ENCODE results near the gene TMEM108.

The TMEM108 gene

DNA sequence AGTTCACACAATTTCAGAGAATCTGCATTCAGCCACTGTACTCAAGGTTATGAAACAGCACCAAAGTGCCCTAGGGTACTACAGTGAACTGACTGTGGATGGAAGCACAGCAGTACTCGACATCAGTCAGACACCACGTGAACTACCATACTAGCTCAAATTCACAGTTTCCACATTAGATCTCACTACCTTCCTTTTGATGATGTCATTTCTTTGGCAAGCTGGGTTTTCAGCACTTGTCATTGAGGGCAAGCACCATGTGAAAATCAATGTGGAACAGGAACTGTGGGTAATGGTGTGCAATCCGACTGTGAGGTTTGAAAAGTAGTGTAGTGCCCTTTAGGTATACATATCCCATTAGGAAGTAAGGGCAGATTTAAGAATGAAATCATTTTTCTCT is 251.1 kb downstream of the TMEM108 start:
- DNase-seq = no peak

DNA sequence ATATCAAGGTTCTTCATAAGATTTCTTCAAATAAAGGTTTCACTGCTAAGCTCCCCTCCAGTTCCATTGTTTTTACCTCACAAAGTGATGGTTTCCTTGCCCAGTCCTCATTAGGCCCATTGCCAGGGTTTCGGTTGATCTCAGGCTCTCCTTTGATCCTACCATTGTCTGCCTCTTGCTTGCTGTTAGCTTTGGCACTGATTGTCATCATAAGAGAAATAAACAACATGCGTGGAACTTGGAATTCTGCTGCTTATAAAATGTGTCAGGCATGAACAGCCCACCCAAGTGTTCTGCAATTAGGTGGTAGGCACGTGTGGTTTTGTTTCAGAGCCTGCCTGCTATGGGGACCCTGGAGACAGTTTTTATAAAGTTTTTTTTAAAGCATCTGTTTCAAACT is 254.1 kb downstream of the TMEM108 start:
- no peak for DNase-seq

DNA sequence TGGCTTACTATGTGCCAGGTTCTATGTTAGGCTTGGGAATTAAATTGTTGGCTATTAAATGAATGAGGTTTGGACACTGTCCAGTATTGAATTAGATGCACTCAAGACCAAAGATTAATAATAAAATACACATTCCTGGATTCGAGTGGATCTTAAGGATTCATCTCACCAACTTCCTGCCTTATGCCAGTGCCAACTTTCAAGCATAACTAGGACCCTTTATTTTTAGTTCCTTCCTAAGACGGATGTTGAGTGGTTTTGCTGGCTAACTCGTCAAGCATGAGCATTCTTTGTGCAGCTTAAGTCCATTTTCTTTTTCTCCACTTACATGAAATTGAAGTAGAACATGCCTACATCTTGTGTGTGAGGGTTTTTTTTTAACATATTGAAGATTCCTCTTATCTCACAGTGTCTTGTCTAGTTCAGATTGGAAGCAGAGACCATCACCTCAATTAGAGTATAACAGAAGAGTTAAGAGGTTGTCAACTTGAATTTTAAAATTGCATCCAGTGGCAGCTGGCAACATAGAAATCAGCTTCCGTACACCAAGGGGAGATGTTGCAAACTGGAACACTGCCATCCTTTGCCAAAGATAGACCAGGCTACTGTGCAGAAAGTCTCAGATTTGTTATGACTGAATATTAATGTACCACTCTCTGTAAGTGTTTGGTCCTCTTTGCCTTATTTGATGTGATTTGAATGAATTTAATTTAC is 255.4 kb downstream of the TMEM108 start:
- DNase-seq = no peak

DNA sequence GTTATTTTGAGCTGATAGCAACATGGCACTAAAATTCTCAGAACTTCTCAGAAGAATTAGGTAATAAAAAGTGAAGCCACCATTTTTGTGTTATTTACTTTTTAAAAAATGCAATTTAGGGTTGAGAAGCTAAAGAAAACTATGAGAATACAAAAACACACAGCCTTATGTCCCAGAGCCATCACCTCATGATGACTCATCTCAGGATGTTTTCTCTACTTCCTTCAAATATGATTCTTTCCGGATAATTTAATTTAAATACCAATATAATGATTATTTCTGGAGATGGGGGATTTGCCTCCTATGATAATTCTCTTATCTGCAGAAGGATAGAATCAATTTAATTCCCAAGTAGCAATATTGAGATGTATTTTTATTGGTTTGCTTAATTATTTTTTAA is 256.1 kb downstream of the TMEM108 start:
- DNase-seq = no peak

DNA sequence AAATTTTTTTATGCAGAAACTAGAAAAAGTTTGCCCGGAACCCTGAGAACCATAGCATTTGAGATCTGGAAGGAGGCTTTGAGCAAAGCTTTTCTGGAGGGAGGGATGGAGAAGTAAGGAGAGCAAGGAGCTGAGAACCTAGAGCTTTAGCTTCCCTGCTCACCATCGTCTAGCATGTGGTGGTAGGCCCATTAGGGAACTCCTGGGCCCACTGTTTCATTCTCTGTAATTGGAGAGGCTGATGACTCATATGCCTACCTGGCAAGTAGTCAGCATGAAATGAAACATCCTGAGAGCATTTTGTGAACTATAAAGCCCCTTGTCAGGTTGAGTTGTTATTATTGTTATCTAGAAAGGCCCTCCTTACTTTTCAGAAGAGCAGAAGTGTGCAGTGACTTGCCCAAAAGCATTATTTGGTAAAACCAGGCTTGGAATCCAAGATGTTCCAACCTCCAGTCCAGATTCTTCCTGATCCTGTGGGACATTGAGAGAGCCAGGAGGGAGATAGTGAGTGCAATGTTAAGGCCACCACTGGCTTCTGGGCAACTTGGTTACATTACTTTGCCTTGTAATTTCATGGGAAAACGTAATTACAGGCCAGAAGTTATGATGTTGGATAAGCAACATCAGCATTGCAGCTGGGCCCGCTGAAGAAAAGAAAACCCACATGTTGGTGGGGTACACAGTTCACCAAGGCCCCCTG is 257.2 kb downstream of the TMEM108 start:
- DNase-seq = no peak

DNA sequence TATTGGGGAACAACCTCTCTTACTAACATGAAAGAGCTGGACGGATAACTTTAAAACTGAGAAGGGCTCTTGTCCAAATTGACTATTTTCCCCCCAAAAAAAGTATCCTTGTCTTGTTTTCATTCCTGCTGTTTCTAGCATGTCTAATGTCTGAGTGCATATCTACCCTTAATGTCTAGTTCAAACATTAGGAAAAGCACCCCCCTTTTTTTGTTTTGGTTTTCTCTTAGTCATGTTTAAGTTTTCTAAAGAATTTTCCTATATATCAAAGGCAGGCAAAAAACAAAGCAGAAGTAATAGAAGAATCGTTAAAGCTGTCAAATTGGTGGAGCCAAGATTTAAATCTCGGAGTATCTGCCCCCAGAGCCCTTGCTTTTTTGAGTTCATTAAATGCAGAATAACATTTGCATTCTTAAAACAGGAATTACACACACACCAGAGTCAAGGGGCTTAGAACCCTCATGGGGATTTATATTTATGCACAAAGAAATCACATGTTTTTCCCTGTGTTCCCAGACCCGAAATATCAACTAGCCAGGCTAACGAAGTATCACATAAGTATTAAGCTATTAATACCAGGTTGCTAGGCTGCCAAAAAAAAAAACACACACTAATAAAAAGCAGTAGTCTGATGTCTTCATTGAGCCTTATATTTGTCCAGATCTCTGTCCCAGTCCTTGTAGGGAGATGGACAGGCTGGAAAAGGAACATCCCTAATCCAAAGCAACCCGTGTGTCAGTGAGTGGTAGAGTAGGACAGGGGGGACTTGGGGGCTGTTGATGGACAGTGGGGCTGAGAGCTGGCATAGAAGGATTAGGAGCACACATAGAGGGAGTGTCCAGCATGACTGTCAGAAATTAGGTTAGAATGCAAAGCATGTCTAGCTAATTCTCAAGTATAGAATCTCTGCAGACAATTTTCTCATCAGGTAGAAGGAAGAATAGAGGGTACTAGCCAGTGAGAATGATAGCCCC is 258.0 kb downstream of the TMEM108 start:
- peak; percentile 10 for DNase-seq

DNA sequence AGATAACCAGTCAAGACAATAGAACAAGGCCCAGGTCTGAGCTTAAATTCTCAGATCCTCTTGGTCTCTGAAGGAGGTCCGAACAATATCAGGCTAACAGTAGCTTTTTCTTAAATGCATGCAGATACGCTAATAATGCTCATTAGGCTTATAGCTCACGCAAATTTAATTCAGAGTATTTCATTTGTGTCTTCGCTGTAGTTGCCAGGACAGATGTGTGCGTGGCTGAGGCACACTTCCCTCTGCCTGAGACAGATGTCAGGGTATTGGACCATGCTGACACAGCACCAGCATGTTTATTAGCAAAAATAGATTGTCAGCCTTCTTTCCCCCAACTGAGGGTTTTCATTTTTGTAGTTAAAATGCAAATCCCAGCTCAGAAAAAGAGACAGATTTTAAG is 258.8 kb downstream of the TMEM108 start:
- no peak for DNase-seq

DNA sequence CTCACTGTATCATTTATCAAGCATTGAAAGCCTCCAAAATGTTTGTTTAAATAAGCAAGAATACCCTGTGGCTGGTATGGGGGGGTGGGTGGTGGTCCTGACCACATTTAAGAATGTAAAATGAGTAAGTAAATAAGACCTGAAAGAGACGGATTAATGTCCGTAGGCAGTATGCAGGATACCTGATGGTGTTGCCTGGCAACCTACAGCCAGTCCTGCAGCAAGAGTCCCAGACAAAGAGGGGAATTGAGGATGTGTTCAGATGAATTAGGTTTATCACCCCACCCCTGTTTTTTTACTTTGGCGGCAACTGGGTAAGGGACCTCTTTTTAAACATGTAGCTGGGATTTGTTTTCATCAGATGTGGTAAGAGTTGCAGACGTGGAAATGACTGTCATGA is 261.9 kb downstream of the TMEM108 start:
- peak; percentile 57 for DNase-seq

DNA sequence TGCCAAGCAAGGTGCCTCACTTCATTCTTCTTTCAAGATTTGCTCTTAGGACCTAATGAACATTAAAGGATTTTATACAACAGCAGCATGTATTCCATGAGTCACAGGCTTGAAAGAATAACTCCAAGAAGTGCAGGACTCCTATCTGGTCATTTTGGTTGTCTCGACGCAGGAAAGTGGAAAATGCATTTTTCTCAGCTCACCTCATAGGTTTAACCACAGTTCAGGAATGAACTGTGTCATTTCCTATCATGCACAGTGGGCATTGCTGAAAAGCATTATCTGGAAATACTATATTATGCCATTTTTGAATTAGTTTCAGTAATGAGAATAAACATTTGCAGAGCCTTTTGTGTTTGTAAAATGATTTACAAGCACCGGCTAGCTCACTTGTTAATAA is 263.0 kb downstream of the TMEM108 start:
- no peak for DNase-seq

DNA sequence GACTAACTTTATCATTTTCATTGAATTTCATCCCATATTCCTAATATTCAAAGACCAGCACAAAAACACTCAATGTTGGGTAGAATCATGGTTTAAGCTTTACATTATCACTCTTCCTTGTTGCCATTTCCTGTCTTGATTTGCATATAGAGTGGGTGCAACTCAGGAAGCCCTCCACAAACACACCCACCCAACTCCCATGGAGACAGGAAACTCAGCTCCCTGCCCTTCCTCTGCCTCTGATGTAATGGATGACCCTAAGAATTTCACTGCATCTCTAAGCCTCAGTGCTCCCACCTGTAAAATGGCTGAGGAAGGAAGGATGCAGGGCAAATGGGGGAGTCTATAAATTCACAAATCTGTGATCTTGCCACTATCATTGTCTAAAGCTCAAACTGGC is 263.5 kb downstream of the TMEM108 start:
- no peak for DNase-seq

DNA sequence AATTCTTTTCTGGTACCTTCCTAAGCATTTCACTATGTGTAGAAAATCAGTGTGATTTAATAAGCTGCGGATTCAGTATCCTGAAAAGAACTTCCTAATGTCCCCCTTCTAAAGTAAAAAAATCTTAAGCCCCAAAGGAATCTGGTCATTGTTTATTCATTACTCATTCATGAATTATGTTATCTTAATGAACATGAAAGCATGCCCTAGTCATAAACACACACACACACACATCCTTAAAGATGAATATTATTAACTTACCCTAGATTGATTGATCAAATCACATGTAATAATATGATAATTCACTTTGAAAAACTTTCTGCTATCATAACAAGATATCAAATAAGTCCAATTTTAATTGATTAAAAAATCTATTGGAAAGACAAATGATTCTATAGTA is 265.2 kb downstream of the TMEM108 start:
- no peak for DNase-seq

DNA sequence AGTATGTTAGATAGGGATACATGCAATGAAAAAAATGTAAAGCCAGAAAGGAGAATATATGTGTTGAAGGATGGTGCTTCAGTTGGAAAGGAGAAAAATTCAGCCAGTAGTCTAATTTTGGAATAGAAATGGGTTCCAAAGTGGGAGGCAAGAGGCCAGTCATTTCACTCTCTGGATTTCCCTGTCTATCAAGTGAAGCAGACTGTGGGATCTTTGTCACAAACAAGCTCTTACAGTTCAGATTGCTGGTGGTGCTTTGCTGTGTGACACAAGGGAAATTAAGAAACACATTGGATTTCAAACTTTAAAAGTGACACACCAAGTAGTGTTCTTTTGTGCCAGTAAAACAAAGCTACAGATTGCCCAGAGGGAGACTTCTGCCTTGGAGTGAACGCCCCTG is 279.7 kb downstream of the TMEM108 start:
- DNase-seq = no peak

DNA sequence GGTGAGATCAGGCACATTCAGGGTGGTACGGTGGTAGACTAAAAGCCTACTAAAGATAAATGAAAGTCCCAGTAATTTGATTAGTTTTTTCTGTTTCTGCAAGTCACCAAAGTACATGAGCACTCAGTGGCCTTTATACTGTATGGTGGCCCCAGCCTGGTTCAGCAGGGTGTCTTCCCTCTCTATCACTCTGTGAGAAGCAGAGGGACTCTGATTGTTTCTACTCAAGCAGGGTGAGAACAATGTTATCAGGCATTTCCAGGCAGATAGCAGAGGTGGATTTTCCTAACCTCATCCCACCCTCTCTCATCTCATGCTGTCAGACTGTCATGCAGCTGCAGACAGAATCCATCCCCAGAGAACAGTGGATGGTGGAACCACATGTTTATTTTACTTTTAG is 290.2 kb downstream of the TMEM108 start:
- no peak for DNase-seq

DNA sequence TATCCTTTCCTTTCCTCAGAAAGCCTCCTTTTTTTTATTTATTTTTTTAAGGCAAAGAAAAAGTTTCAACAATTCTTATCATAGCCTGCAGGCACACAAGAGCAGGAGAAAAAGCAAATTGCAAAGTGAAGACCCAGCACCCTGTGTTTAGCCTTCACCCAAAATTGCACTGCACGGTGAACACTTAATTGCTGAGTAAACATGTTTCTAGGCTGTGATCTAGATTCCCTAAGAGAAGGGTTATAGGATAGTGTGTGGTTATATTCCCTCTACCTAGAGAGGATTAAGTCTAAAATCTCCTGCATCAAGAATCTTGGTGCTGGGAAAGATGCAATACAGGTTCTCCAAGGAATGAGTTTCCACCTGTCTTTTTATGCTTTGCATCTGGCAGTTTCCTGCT is 291.4 kb downstream of the TMEM108 start:
- DNase-seq = no peak

DNA sequence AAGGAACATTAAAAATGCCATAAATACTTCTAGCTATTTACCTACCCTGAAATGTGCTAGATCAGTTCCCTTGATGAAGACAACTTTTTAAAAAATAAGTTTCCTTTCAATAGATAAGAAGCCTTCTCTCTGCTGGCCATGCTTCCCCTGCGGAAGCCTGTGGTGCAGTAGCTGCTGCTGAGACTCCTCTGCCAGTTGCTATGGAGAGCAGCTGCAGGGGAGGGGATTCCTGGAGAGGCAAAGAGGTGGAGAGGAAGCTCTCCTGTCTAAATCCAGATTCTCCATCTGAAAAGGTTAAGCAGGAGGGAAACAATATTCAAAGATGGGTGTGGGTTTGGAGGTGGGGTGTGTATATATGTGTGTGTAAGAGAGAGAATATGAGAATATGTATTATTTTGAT is 291.9 kb downstream of the TMEM108 start:
- peak; percentile 12 for DNase-seq

DNA sequence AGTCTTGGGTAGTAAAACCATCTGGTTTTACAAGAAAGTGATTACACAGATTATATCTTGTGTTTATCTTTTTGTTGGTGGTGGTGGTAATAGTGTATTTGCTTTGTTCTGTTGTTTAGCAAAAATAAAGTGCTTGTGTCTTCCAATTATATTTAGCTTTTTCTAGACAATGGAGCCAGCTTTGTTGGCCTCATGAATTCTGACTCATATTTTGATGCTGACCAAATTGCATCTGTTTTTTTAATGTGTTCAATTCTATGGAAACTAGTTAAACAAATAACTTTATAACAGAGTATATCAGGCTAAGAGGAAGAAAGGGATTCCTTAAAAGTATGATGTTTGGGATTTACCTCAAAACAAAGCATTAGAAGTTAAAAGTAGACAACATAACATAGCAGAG is 292.3 kb downstream of the TMEM108 start:
- no peak for DNase-seq

DNA sequence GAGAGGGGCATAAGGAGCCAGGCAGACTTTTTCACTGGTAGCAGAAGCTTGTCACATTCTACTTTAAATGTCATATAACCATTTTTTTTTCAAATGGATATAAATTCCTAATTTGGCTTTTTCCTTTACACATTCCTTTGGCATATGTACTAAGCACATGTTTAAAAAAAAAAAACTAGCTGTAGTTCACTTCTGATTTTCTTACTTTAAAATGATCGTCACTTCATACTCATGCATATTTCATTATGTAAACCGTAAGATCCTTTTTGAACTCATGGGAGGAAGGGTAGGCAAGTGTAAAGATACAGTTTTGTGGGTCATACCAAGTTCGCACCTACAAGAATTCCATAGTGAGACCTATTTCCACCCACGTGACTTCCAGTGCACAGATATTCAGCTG is 316.5 kb downstream of the TMEM108 start:
- DNase-seq = no peak

DNA sequence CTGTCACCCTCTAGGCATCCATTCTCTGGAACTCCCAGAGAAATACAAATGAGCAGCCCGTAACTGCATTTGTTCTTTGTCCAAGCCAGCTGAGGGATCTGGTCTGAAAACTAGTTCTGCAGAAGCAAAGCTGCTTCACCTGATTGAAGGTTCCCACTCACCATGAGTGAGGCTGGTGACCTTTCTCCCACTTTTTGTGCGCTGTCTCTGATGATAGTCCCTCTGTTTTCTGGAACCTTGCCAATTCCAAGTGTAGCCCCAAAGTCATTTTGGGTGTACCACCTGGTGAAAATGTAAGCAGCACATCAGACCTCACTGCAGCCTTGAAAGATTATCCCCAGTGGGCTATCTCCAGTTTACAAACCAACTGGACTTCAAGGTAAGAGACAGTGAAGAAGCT is 322.3 kb downstream of the TMEM108 start:
- no peak for DNase-seq

DNA sequence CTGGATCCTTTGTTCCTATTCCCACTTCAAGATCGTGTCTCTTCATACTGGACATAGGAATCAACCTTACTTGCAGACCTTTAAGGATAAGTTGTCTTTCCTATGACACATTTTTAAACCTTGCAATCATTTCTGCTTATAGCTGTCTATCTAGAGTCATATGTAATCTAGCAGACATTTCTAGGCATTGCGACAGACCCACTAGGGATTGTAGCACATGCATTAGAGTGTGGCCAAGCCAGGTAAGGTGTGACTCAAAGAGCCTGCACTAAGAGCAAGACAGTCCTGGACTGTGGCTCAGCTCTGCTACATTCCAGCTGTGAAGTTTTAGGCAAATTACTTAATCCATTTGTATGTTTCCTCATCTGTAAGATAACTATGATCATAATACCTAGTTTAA is 322.8 kb downstream of the TMEM108 start:
- peak; percentile 43 for DNase-seq

DNA sequence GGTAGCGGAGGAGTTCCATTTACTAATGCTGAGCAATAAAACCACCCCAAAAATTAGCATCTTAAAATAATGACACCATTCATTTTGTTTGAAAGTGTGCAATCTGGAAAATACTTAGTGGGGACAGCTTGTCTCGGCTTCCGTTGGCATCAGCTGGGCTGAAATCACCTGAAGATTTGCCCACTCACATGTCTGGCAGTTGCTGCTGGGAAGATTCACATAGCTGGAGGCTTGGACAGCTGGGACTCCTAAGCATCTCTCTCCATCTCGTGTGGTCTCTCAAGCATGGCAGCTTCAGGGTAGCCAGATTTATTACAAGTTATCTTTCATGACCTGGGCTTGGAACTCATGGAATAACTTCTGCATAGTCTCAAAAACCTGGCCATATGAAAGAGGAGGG is 323.2 kb downstream of the TMEM108 start:
- DNase-seq = no peak

DNA sequence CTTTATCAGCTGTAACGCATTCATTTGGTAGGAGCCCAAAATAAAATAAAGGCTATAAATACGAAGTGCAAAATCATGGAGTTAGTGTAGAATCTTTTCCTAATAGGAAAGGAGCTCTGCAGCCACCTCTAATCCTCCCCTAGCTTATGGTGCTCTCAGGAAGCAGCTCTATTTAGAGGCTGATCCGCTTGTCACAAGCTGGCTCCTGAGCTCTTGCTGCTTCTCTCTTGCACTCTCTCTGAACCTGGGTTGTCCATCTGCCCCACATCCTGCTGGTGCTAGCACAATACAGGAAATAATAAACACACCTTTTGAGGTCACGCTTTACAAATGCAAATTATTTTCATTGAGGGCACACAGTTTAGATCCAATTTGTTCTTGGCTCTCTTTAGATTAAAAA is 324.3 kb downstream of the TMEM108 start:
- no peak for DNase-seq

DNA sequence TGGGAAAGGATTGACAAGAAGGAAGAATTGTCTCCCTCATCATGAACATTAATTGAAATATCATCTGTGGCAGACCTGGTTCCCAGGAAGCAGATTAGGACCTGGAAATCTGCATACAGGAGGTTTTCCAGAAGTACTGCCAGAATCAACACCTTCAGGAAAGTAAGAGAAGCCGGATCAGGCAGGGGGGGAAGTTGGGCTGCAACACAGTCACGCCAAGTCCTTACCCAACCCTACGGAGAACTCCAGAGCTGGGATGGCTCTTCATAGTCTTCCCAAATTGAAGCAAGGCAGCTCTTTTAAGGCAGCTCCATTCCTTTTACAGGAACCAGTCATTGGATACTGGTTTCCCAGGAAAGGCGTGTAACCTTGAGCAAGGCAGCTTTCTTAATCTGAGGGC is 326.5 kb downstream of the TMEM108 start:
- DNase-seq = no peak

DNA sequence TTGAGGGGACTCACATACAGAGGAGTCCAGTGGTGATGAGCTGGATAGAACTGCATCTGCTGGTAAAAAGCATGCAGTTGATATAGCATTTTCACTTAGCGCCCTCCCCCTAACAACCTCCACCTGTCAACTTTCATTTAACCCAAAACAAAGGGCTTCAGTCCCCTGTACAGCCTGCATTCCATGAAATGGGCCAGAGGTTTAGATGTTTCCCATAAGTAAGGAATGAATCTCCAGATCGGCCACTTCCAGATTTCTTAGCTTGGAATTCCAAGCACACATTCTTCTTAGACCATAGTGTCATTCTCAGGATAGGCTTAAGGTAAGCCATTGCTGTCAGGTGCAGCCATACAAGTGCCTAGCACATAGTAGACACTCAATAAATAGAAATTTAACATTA is 328.7 kb downstream of the TMEM108 start:
- DNase-seq = no peak

DNA sequence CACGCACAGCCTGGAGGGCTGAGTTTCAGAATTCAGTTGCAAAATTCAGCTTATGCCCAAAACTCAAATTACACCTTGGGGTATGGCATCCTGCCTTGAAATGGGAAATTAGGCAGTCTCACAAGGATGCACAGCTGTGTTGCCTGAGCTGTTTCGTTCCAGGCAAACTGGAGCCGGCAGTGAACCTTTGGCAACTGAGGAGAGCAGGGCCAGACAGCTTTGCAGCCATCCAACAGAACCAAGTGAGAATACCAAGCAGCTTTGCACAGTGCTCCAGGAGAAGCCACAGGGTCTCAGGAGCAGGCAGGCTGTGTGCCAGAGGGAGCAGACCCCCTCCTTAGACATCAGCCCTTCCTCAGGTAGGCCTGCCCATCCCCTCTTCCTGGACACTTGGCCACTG is 329.2 kb downstream of the TMEM108 start:
- DNase-seq = no peak
